Measurements from ENCODE around the gene PDZRN3.

DNA sequence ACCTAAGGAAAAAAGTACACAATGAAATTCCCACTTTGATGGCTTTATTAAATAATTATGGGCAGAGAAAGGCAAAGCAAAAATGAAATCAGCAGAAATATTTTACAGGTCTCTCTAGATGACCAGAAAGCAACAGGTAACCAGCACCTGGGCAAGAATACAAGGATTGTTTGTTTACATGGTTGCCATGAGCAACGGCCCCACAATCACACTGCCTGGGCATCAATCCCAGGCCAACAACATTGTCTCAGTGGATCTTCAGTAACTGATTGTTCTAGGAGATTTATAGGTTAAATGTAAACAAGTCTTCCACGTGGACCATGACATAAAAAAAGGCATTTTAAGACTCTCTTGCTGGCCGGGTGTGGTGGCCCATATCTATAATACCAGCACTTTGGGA lies 82.6 kb downstream of the PDZRN3 start:
- TF ChIP-seq RAD21 (IDR thresholded peaks at IDR 0.05; ENCODE audit: low read length) (no peak), EP300 (IDR thresholded peaks at IDR 0.05; ENCODE audit: borderline replicate concordance in 1 of 2, low read depth in 1 of 2, low read length in 1 of 2) (no peak), CTCF (IDR thresholded peaks at IDR 0.05) (no peak), POLR2AphosphoS5 (IDR thresholded peaks at IDR 0.05; ENCODE audit: low read depth, low read length) (no peak), TAF1 (IDR thresholded peaks at IDR 0.05; ENCODE audit: borderline replicate concordance, low read depth, low read length) (no peak), ZBTB33 (IDR thresholded peaks at IDR 0.05; ENCODE audit: borderline replicate concordance, low read depth) (no peak), TCF12 (IDR thresholded peaks at IDR 0.05) (no peak), YY1 (IDR thresholded peaks at IDR 0.05; ENCODE audit: low read depth) (no peak), MAX (IDR thresholded peaks at IDR 0.05; ENCODE audit: low read depth) (no peak), ELF1 (IDR thresholded peaks at IDR 0.05) (no peak), RXRA (IDR thresholded peaks at IDR 0.05; ENCODE audit: borderline replicate concordance, low read depth) (no peak), JUND (IDR thresholded peaks at IDR 0.05) (no peak), RFX5 (IDR thresholded peaks at IDR 0.05; ENCODE audit: low read length) (no peak)
- TF ChIP-seq, protein P1, sequence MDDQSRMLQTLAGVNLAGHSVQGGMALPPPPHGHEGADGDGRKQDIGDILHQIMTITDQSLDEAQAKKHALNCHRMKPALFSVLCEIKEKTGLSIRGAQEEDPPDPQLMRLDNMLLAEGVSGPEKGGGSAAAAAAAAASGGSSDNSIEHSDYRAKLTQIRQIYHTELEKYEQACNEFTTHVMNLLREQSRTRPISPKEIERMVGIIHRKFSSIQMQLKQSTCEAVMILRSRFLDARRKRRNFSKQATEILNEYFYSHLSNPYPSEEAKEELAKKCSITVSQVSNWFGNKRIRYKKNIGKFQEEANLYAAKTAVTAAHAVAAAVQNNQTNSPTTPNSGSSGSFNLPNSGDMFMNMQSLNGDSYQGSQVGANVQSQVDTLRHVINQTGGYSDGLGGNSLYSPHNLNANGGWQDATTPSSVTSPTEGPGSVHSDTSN (IDR thresholded peaks at IDR 0.05): no peak

Data from SK-N-SH (cell line).